NT2/D1 (cell line): ENCODE data around the gene SLC10A3.

Experiments used
- YY1 ChIP-seq: IDR thresholded peaks from 2 replicates; pipeline ENCODE4 v1.6.1; 2011; ENCODE audit not compliant: insufficient read length, insufficient read depth
- ZNF274 ChIP-seq: IDR thresholded peaks from 2 replicates; pipeline ENCODE4 v1.6.1; 2011; ENCODE audit warnings: mild to moderate bottlenecking, low read depth, low read length

DNA sequence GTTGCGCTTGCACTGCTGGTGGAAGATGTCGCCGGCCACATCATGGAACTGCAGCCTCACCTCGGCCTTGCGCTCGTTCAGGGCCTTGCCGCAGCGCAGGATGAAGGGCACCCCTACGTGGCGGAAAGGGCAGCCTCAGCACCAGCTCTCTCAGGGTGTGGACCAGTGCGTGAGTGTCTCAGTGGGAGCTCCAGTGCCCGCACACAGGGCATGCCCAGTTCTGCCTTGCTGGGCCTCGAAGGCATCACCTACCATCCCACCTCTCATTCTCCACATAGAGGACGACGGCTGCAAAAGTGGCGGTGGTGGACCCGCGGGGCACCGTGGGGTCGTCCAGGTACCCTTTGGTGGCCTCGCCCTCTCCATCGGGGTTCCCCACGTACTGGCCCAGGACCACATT lies 42.3 kb upstream of the SLC10A3 start:
- TF ChIP-seq YY1, result no peak
- TF ChIP-seq ZNF274, result no peak
